Suppressor macrophage (primary cell): Measurements from ENCODE around the gene LMO7.
"Not testable (repeated sequence)": the region's sequence is repeated elsewhere in the genome, so short reads cannot be mapped to it uniquely, and the experiment has no call there.

Source experiments
- DNase-seq, 4 experiments: peaks; one replicate each; pipeline ENCODE4 v3.0.0-alpha.2; 2020 to 2022

LMO7 gene

GRCh38 chr13:75699717-75700116 is 63.6 kb downstream of the LMO7 start:
- DNase-seq: not testable (repeated sequence)

- no peak for DNase-seq
Measured at GRCh38 chr13:75700552-75700951, 64.4 kb downstream of the LMO7 start.

GRCh38 chr13:75702476-75702875 is 66.3 kb downstream of the LMO7 start:
- peak in 2 of 4 experiments; percentile 59 to 70 for DNase-seq

GRCh38 chr13:75703769-75704168 is 67.6 kb downstream of the LMO7 start:
- DNase-seq: no peak

- no peak for DNase-seq
Measured at GRCh38 chr13:75704194-75704926, 68.2 kb downstream of the LMO7 start.

GRCh38 chr13:75704927-75705288 is 68.8 kb downstream of the LMO7 start:
- DNase-seq: no peak

GRCh38 chr13:75705395-75705794 is 69.3 kb downstream of the LMO7 start:
- DNase-seq: no peak

- no peak for DNase-seq
Measured at GRCh38 chr13:75705908-75706307, 69.8 kb downstream of the LMO7 start.

- no peak for DNase-seq
Measured at GRCh38 chr13:75713852-75714251, 77.7 kb downstream of the LMO7 start.

- peak in 3 of 4 experiments; percentile 6 to 41 (median 34) for DNase-seq
Measured at GRCh38 chr13:75715601-75716523, 79.7 kb downstream of the LMO7 start.

- no peak for DNase-seq
Measured at GRCh38 chr13:75717525-75717924, 81.4 kb downstream of the LMO7 start.

GRCh38 chr13:75721307-75721706 is 85.2 kb downstream of the LMO7 start:
- no peak for DNase-seq

GRCh38 chr13:75723901-75724300 is 87.8 kb downstream of the LMO7 start:
- DNase-seq: no peak

GRCh38 chr13:75724752-75725517 is 88.8 kb downstream of the LMO7 start:
- DNase-seq: no peak

GRCh38 chr13:75725736-75726135 is 89.6 kb downstream of the LMO7 start:
- DNase-seq: no peak

- DNase-seq: no peak
Measured at GRCh38 chr13:75726306-75726705, 90.2 kb downstream of the LMO7 start.

GRCh38 chr13:75733113-75733512 is 97.0 kb downstream of the LMO7 start:
- DNase-seq: not testable (repeated sequence)

- no peak for DNase-seq
Measured at GRCh38 chr13:75736173-75736572, 100.0 kb downstream of the LMO7 start.

- DNase-seq: no peak
Measured at GRCh38 chr13:75738841-75739240, 102.7 kb downstream of the LMO7 start.

GRCh38 chr13:75739244-75739868 is 103.2 kb downstream of the LMO7 start:
- DNase-seq: no peak

GRCh38 chr13:75740031-75740430 is 103.9 kb downstream of the LMO7 start:
- DNase-seq: no peak

- DNase-seq: not testable (repeated sequence)
Measured at GRCh38 chr13:75743072-75743471, 106.9 kb downstream of the LMO7 start.

- no peak for DNase-seq
Measured at GRCh38 chr13:75744127-75744526, 108.0 kb downstream of the LMO7 start.
